GM19455 (cell line): Measurements from ENCODE around the gene CMC4.

Experiments used
- ATAC-seq: cut with Tn5 transposase; IDR thresholded peaks from one replicate; pipeline ENCODE4 v1.9.1; 2021; ENCODE audit not compliant: unreplicated experiment

Gene CMC4, protein sequence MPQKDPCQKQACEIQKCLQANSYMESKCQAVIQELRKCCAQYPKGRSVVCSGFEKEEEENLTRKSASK

DNA sequence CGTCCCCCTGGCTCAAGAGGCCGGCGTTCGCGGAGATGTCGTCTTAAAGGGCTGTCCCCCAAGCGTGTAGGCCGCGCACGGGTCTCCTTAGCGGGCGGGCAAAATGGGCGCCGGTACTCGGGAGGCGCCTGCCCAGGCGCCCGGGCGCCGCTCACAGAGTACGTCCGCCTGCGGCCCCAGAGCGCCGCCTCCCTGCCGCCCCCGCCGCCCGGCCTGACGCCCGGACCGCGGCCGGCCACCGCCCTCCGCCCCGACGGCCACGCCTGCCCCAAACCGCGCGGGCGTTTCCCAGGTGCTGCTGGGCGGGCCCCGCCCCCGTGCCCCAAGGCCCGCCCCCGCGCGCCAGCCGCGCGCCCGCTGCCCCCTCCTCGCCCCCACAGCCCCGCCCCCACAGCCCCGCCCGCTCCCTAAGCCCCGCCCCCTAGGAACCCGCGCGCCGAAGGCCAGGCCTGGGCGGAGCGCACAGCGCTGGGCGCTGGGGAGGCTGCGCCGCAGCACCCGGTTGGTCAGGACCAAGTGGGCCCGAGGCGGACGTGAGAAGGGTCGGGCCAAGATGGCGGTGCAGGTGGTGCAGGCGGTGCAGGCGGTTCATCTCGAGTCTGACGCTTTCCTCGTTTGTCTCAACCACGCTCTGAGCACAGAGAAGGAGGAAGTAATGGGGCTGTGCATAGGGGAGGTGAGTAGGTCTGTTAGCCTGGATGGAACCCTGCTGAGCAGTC, at the start of gene CMC4, which contains the start of the genes BRCC3 and MTCP1:
Gene CMC4 (minus strand): TSS at position 162 of the 719 bp plus-strand sequence. CDS start 7,113 bp downstream, outside the sequence.
Gene BRCC3 (plus strand): TSS at position 534 of the 719 bp plus-strand sequence. CDS start 20 bp downstream, at position 554.
Gene MTCP1 (minus strand): TSS at position 162 of the 719 bp plus-strand sequence. CDS start 5,126 bp downstream, outside the sequence.
- ATAC-seq, result peak; percentile 90

- no peak for ATAC-seq
Measured at GRCh38 chrX:155115174-155115819, 44.4 kb upstream of the CMC4 start.

DNA sequence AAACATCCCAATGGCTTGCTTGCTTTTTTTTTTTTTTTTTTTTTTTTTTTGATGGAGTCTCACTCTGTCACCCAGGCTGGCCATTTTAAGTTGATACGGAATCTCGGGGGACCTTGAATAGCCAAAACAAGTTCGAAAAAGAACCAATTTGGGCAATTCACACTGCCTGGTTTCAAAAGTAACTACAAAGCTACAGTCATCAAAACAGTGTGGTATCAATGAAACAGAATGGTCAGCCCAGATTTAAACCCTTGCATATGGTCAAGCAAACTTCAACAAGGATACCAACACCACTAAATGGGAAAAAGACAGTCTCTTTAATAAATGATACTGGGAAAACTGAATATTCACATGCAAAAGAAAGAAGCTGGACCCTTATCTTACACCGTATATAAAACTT, 42.2 kb upstream of the CMC4 start:
- no peak for ATAC-seq

GRCh38 chrX:155112171-155112570, 41.2 kb upstream of the CMC4 start:
- ATAC-seq, result no peak

GRCh38 chrX:155108427-155108826, 37.5 kb upstream of the CMC4 start:
- no peak for ATAC-seq

DNA sequence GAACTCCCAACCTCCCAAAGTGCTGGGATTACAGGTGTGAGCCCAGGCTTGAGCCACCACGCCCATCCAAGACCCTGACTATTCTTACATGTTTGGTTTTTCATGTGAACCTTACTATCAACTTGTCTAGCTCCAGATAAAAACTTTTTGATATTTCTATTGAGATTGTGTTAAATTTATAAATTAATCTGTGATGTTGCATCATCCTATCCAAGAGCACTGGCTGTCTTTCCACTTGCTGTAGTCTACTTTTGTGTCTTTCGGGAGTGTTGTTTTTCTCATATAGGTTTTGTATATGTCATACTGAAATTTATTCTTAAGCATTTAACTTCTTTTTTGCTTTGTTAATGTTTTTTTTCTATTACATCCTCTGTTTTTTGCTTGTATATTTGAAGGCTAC, 35.0 kb upstream of the CMC4 start:
- no peak for ATAC-seq

DNA sequence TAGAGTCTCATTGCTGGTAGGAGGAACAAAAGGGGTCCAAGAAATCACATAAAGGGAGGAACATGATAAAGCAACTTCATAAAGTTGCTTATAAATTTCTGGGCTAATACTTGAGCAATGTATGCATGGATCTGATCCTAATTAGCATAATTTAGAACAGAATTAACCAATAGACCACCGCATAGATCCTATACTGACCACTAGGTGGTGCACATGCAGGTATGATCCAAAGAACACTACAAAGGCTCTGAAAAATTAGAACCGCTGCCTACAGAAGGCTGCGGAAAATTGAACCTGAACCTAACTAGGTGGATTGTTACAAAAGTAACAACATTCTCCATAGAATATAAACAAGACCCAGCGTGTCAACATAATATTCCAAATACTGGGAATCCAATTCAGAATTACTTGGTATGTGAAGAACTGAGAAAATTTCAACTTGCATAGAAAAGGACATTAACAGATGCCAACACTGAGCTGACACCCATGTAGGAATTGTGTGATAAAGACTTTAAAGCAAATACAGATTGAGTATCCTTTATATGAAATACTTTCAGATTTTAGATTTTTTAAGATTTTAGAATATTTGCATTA, 23.6 kb upstream of the CMC4 start:
- no peak for ATAC-seq

DNA sequence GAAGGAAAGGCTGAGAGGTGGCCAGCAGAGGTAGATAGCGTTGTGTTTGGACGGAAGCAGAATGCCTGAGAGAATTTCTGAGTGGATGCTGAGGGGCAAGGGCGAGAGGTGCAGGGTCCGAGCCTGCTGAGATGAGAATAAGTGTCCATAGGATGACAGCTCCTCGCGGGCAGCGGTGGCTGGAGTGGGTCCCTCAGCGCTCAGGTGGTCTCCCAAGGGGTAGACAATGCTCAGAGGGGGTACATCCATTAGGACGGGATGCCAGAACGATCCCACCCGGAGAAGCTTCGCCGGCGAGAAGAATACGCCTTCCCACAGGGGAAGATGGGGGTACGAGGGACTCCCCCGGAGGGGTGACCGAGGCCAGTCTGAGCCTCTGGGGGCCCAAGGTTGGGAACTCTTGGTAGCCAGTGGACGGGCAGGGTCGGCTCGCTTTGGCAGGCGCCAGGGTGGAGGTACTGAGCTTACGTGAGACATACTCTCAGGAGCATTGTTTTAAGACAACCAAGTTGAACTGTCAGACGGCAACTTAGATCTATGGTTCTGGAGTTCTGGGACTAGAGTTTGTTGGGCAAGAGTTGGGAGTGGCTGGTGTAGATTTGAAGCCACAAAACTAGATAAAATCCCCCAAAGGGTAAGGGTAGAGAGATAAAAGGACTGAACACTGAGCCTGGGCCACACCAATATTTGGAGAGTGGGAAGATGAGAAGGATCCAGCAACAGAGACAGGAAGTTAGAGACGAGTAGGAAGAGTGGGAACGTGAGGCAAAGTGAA, 16.2 kb upstream of the CMC4 start:
- ATAC-seq, result no peak

- ATAC-seq, result no peak
Measured at GRCh38 chrX:155086202-155086840, 15.4 kb upstream of the CMC4 start.

DNA sequence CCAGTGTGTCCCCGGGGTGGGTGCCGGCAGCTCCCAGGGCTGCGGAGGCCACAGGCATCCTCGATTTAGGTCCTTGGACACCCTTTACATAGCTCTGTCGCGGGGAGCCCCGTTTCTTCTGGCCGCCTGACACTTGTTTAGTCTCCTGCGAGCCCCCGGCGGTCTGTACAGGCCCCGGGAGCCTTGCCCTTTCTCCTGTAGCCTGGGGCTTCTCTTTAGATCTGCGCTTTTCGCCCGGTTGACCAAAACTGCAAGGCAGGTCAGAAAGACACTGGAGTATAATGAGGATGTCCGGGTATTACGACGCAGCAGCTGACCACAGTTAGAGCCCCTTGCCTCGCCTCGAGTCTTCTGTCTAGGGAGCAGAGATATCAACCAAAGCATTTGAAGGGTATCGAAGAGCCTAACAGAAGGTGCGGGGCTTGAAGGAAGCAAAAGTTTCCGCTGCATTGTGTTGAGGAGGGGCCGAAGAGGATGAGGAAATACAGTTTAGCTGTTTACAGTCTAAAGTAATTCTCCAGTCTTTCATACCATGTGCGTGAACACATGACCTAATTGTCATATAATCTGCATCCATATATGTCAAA, 851 bp upstream of the CMC4 start:
- ATAC-seq, result peak; percentile 13

- peak; percentile 27 for ATAC-seq
Measured at GRCh38 chrX:155070663-155070974, 317 bp downstream of the CMC4 start.

- no peak for ATAC-seq
Measured at GRCh38 chrX:155070038-155070437, 898 bp downstream of the CMC4 start.

GRCh38 chrX:155069414-155069813, 1.5 kb downstream of the CMC4 start:
- no peak for ATAC-seq

DNA sequence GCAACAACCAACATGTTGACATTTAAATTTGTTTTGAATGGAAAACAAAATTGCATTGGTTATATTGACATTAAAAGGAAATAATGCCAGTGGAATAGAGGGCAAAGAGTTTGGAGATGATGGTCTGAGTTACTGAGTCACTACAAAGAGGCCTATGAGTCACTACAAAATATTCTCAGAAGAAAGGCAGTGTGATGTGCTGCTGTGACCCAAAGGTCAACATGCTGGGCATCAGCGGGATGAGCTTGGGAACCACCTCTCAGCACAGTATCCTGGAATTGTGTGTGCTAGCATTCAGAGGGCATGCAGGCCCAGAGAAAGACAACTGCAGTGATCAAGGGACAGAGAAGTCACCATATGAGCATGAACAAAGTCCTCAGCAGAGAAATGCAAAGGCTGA, 2.8 kb downstream of the CMC4 start:
- no peak for ATAC-seq

- no peak for ATAC-seq
Measured at GRCh38 chrX:155065035-155065734, 5.8 kb downstream of the CMC4 start.

GRCh38 chrX:155061760-155062159, 9.2 kb downstream of the CMC4 start:
- no peak for ATAC-seq

GRCh38 chrX:155056877-155057792, 13.8 kb downstream of the CMC4 start:
- peak; percentile 83 for ATAC-seq

DNA sequence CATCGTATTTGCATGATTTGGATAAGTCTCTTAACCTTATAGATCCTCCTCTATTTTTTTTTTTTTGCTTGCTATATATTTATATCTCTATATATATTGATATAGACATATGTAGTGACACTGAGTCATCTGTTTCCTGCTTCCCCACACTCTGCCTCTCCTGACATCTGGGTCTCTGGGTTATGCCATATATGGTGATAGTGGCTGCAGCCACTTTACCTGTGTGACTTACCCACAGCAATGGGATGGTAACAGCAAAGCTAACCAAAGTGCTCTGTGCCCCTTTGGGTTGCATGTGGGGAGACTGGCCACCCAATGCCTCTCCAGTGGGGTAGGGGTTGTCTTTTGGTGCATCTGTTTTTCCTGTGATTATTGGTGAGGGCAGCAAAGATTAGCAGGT, 14.5 kb downstream of the CMC4 start:
- ATAC-seq, result no peak

DNA sequence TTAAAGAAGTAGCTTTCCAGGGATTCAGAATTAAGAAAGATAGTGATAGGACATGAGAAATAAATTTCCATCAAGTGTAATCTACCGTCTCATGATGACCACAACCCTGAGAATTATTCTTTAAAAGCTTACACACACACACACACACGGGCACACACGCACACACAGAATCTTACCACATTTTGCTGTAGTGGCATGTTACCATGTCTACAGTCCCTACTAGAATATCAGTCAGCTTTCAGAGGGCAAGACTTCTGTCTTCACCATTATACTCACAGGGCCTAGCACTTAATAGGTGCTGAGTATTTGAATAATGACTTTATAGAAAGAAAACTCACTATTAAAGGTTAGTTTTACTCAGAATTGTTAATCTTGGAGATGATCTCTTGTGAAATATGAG, 15.4 kb downstream of the CMC4 start:
- no peak for ATAC-seq
